ENCODE measurements around the gene GLRX3. TPM values are rescaled to one million over a fixed set of nuclear protein-coding genes. Genes with fewer than 3 reads are reported as not detected.

GLRX3 gene
- polyA plus RNA-seq, 1 experiment, result 126 TPM

DNA sequence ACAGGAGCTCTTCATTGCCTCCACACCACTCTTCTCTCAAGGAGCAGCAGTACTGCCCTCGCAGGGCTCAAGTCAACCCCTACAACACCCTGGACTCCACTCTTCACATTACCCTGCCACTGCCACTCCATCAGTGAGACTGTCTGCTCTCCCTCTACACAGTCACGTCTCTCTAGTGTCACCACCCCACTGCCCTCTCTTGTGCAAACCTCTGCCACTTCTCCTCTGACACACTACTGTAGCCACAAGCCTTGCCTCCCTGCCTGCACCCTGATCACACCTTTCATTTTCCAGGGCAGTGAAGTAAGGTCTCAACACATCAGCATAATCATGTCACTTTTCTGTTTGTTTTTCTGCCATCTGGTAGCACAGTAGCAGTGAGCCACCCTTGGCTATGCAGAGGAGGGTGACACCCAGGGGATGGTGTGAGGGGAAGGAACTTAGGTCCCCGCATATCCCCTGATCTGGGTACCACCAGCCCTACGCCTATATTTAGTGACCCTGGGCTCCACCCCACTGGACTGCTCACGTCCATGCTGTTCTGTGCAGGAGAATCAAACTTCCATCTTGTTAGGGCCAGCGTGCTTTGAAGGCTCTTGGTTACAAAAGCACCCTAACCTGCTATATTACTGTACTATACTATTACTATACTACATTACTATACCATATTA is 27.1 kb upstream of the GLRX3 start:
- no peak for DNase-seq (ENCODE audit: low read depth, low spot score)
- H3K4me3 ChIP-seq (ENCODE audit: low read depth, low read length), result peak overlapping the region; percentile 97
- H3K27me3 ChIP-seq (ENCODE audit: control insufficient read depth, insufficient read depth, low read length), result no peaks in the 10 kb centered on the region
- POLR2A ChIA-PET, result interaction anchor here (0.6 to 3.2 kb wide), 2 partner anchors 23 to 28 kb away, joined by 3 to 93 read pairs; partner anchors contain the start of gene GLRX3
- CTCF ChIA-PET, result interaction anchor here (0.6 to 3.2 kb wide), 32 partner anchors 8 to 1994 kb away, joined by 3 to 59 read pairs (median 5); partner anchors contain the start of gene GLRX3
- TF ChIP-seq, protein P1, sequence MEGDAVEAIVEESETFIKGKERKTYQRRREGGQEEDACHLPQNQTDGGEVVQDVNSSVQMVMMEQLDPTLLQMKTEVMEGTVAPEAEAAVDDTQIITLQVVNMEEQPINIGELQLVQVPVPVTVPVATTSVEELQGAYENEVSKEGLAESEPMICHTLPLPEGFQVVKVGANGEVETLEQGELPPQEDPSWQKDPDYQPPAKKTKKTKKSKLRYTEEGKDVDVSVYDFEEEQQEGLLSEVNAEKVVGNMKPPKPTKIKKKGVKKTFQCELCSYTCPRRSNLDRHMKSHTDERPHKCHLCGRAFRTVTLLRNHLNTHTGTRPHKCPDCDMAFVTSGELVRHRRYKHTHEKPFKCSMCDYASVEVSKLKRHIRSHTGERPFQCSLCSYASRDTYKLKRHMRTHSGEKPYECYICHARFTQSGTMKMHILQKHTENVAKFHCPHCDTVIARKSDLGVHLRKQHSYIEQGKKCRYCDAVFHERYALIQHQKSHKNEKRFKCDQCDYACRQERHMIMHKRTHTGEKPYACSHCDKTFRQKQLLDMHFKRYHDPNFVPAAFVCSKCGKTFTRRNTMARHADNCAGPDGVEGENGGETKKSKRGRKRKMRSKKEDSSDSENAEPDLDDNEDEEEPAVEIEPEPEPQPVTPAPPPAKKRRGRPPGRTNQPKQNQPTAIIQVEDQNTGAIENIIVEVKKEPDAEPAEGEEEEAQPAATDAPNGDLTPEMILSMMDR (IDR thresholded peaks at IDR 0.05; ENCODE audit: low read depth, low read length), result no peak
- H3K9me3 ChIP-seq (ENCODE audit: control insufficient read depth, insufficient read depth, low read length), result peaks cover 3% of the 10 kb centered on the region; the same call in 1 of the 2 replicates
- no peak overlapping the region for H3K27ac ChIP-seq (ENCODE audit: low read depth, low read length)

DNA sequence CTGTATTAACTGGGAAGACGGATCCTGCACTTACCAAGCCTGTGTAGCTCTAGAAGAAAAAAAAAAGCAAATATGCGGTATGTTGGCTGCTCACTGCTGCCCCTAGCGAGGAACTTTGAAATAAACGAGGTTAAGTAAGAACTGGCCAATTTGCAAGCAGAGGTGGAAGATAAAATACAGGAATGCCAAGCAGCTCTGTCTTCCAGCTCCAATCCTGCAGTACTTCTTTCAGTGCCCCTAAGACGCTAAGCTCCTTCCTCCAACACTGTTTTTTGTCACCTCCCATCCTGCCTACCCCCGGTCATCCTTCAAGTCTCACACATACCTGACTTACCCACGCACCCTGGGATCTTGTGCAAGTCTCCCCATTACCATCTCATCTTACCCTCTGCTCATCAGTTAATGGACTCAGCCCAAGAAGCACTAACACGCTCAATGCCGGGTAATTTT is 26.4 kb upstream of the GLRX3 start:
- peak; percentile 78 for DNase-seq (ENCODE audit: low read depth, low spot score)
- peak overlapping the region; percentile 97 for H3K4me3 ChIP-seq (ENCODE audit: low read depth, low read length)
- H3K27ac ChIP-seq (ENCODE audit: low read depth, low read length), result peak overlapping the region; percentile 89
- no peaks in the 10 kb centered on the region for H3K27me3 ChIP-seq (ENCODE audit: control insufficient read depth, insufficient read depth, low read length)
- TF ChIP-seq, protein P1 (IDR thresholded peaks at IDR 0.05; ENCODE audit: low read depth, low read length), result peak; percentile 86
- CTCF ChIA-PET, result interaction anchor here (0.6 to 3.2 kb wide), 36 partner anchors 9 to 1994 kb away, joined by 3 to 59 read pairs (median 5); partner anchors contain the start of gene GLRX3
- POLR2A ChIA-PET, result interaction anchor here (0.6 to 3.2 kb wide), 8 partner anchors 14 to 1882 kb away, joined by 3 to 93 read pairs (median 5); partner anchors contain the start of gene GLRX3
- H3K9me3 ChIP-seq (ENCODE audit: control insufficient read depth, insufficient read depth, low read length), result peaks cover 3% of the 10 kb centered on the region; the same call in 1 of the 2 replicates

DNA sequence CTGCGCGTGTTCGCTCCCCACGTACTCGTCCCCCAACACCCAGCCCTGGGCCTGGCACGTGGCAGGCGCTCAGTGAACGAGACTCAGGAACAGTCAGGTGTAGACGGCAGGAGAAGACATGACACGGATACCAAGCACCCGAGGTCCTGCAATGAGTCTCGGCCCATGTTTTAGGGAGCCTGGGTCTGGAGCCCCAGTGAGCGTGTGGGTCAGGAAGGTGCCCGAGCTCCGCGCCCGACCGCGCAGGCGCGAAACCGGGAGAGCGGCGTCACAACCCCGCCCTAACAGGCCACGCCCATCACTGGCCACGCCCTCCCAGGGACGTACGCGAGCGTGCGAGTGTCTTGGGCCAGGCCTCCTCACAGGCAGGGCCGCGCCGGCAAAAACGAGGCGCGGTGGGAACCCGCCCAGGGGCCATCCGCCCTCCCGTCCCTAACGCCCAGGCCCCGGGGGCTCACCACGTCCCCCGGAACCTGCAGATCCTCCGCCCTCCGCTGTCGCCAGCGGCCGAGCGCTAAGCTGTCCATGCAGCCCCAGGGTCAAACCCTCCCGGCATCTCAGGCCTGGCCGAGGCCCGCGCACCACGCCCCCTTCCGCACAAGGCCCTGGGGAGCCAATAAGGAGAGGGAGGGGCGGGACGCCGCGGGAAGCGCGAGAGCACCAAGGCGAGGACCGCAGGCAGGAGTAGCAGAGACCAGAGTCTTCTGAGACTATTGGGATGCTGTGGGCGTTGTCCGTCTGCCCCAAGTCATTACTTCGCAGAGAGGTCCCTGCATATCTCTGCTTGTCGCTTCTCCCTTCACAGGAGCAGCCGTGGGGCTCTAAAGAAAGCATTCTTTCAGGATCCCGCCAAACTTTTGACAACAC is 25.7 kb upstream of the GLRX3 start, which contains the start of gene C10orf143:
Gene C10orf143 (minus strand): TSS at position 585 of the 867 bp plus-strand sequence. CDS start 58 bp downstream, at position 527.
- Histone ChIP-seq H3K9me3 (ENCODE audit: control insufficient read depth, insufficient read depth, low read length) (peaks cover 3% of the 10 kb centered on the region; the same call in 1 of the 2 replicates), H3K4me3 (ENCODE audit: low read depth, low read length) (peak within 1 kb of the TSS; percentile 97), H3K27ac (ENCODE audit: low read depth, low read length) (peak within 1 kb of the TSS; percentile 89), H3K27me3 (ENCODE audit: control insufficient read depth, insufficient read depth, low read length) (no peaks in the 10 kb centered on the region)
- ChIA-PET POLR2A (interaction anchor here (0.7 to 3.2 kb wide), 9 partner anchors 13 to 1898 kb away, joined by 3 to 93 read pairs (median 5); partner anchors contain the start of gene GLRX3), CTCF (interaction anchor here (0.7 to 3.2 kb wide), 33 partner anchors 9 to 1995 kb away, joined by 3 to 59 read pairs (median 5); partner anchors contain the start of gene GLRX3)
- peak; percentile 94 for DNase-seq (ENCODE audit: low read depth, low spot score)
- TF ChIP-seq, protein P1 (IDR thresholded peaks at IDR 0.05; ENCODE audit: low read depth, low read length), result no peak

DNA sequence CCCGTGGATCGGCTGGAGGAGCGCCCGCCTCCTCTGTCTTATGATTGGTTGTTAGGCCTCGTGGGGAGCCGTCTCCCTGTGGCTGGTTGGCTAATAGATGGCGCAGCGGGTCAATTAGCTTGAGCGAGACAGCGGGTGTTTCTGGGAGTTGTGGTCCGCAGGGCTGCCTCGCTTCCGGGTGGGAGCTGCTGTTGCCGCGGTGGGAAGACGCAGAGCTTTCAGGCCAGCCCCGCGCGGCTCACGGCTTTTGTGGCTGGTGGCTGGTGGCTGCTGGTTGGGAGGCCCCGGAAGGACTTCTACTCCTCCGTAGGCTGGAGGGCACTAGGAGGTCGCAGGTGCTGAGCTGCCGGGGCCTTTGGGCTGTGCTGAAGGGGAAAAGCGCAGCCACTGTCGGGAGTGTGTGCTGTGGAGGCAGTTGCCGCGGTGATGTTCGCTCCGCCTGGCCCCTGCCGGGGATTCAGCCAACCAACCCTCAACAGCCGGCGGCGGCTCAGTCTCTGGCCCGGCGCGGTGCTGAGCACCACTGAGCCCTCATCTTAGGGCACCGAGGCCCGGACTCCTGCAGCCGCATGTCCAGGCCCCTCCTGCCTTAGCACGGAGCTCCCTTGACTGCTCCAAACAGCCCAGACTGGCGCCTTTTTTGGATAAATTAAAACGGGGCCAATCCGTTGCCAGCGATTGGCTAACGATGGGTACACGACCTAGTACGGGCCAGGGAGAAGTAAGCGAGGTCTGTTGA is 24.9 kb upstream of the GLRX3 start:
- TF ChIP-seq, protein P1 (IDR thresholded peaks at IDR 0.05; ENCODE audit: low read depth, low read length), result no peak
- POLR2A ChIA-PET, result interaction anchor here (0.6 to 3.2 kb wide), 6 partner anchors 17 to 1899 kb away, joined by 3 to 93 read pairs (median 5); partner anchors contain the start of gene GLRX3
- CTCF ChIA-PET, result interaction anchor here (1.3 to 3.2 kb wide), 8 partner anchors 10 to 1899 kb away, joined by 4 to 59 read pairs (median 16); partner anchors contain the start of gene GLRX3
- H3K27me3 ChIP-seq (ENCODE audit: control insufficient read depth, insufficient read depth, low read length), result no peaks in the 10 kb centered on the region
- H3K4me3 ChIP-seq (ENCODE audit: low read depth, low read length), result peak overlapping the region; percentile 97
- H3K9me3 ChIP-seq (ENCODE audit: control insufficient read depth, insufficient read depth, low read length), result peaks cover 3% of the 10 kb centered on the region; the same call in 1 of the 2 replicates
- peak overlapping the region; percentile 89 for H3K27ac ChIP-seq (ENCODE audit: low read depth, low read length)
- peak; percentile 92 for DNase-seq (ENCODE audit: low read depth, low spot score)
